ENCODE measurements around the gene RGS3.
"Not testable (repeated sequence)": the region's sequence is repeated elsewhere in the genome, so short reads cannot be mapped to it uniquely, and the experiment has no call there.

RGS3 gene

DNA sequence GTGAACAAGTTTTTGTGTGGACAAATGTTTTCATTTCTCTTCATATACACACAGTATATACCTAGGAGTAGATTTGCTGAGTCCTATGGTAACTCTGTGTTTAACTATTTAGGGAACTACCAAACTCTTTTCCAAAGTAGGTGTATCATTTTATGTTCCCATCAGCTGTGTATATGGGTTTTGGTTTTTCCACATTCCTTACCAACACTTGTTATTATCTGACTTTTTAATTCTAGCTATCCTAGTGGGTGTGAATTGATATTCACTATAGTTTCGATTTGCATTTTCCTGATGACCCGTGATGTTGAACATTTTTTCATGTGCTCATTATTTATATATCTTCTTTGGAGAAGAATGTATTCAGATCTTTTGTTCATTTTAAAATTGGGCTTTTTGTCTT lies 3.7 kb downstream of the RGS3 start:
- no peak for DNase-seq

DNA sequence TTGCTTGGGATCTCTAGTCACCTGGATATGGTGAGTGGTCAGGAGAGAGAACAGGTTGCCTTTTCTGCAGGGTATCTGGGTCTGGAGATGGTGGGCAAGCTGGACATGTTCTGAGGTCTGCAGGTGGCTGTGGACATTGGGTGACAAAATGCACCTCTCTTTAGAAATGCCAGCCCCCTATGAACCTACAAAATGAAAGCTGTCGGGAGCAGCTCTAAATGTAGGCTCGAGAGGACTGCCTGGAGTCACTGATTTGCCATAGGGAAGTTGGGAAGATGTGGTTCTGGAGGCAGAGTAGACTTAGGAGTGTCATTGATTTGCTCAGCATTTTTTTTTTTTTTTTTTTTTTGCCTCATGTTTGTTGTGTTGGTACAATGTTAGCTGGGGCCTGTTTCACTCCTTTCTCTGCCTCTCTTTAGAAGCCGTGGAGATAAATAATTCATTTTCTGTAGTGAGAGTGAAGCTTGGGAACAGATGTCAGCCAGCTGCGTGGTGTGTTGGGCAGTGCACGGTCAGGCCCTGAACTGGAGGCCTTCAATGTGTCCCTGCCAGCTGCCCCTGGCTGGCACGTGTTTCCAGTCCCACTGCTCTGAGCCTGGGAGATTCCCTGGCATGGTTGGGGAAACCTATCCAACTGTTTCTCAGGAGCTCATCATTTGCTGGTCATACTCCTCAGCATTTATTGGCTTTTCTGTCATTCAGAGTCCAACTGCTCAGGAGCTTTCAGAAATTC lies 5.4 kb downstream of the RGS3 start:
- DNase-seq: no peak

DNA sequence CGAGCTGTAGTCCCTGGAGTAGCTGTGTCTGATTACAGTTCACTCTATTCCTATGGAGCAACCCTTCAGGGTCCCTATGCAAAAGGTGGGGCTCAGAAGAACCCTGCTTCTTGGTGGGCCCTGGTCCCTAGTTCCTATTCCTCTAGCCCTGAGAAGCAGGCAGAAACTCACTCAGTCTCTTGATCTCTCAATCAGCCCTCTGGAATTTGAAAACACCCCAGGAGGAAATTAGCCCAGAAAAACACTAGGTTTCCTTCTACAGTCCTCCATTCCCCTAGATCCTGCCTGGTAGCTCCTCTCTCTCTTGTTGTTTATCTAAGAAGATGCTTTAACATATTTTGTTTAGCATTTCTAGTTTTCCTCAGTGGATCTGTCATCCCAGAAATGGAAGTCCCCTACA lies 7.6 kb downstream of the RGS3 start:
- no peak for DNase-seq

DNA sequence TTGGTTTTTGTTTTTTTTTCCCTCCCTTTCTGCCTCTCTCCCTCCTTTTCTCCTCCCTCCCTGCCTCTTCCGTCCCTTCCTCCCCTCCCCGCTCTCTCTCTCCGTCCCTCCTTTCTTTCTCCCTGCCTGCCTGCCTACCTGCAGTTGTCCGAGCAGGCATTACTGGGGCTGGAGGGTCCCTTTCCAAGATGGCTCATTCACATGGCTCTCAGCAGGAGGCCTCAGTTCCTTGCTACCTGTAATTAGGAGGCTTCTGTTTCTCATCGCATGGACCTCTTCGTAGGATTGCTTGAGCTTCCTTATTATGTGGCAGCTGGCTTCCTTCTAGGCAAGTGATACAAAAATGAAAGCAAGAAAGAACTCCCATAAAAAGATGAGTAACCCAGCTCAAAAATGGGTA lies 8.0 kb downstream of the RGS3 start:
- no peak for DNase-seq

DNA sequence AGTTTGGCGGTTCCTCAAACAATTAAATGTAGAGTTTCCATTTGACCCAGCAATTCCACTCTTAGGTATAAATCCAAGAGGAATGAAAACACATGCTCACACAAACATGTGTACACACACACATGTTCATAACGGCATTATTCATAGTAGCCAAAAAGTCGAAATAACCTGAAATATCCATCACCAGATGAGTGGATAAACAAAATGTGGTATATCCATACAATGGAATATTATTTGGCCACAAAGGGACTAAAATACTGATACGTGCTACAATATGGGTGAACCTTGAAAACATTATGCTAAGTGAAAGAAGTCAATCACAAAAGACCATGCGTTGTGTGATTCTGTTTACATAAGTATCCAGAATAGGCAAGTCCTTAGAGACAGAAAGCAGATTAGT lies 8.7 kb downstream of the RGS3 start:
- no peak for DNase-seq

DNA sequence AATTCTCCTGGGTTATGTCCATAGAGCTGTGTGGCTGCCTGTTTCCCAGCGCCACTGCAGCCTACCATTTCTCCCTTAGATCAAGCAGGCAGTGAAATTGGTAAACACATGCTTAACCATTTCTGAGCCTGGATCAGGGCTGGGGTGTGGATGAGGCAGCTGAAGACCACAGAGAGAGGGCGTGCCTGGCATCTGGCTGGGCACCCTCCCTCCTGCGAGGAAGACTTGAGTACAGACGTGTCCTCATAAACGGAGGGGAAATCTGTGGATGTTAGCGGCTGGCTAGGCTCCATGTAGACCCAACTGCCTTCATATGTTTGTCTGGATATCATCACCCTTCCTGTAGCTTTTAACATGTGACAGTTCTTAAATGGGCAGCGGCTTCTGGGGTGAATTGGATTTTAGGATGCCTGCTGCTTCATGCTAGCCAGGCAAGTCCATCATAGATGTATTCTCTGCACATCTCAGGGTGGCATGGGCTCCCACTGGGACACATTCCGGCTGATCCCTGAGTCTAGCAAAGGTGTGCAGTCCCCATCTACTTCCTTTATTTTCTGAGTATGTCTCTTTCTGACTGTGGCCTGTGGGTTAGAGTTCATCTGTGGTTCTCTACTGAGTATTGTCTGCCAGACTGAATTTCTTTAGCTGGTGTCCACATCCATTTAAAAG lies 11.0 kb downstream of the RGS3 start:
- DNase-seq: no peak

DNA sequence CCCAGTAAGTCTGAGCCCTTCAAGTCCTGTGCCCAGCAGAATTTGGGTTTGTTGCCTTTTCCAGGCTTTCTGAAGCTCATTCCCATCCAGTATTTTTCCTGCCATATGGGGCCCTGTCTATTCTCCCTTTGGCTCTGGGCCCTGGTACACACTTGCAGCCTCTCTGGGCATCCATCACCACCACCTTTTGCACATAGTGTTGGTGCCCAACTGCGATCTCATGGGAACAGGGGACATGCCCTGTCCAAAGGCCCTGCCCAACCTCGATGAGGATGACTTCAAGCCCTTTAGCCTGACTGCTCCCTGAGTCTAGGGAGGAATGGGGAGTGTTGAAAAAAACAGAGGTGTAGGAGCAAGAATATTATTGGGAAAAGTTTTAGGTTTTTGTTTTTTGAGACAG lies 11.5 kb downstream of the RGS3 start:
- no peak for DNase-seq

DNA sequence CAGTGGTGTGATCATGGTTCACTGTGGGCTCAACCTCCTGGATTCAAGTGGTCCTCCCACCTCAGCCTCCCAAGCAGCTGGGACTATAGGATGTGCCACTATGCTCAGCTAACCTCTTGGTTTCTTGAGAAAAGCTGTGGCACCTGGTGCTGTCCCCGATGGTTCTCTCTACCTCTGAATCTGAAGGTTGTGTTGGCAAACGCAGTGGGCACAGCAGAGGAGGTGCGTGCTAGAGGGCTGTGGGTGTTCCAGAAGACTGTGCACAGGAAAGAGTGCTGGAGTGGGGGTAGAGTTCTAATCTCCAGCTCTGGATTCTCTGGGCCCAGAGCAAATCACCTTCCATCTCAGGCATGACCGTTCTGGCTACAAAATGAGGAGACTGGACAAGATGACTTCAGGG lies 12.5 kb downstream of the RGS3 start:
- DNase-seq: no peak

DNA sequence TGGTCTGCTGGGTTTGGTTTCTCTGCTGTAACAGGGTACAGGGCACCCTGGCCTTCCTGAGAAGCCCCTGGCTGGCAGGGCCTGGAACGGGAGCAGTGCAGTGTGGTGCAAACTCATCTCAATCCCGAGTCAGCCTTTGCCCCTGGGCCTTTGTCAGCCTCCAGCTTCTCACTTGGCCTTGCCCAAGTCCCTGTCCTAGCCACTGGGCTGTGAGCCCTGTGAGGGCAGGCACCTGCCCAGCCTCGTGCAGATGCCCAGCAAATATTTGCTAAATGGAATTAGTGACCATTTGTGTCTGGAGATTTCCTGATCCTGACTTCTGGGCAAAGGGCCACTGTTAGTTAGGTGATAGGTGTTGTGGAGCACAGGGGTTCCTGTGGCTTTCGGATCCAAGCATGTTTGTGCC lies 13.0 kb downstream of the RGS3 start:
- DNase-seq: no peak

DNA sequence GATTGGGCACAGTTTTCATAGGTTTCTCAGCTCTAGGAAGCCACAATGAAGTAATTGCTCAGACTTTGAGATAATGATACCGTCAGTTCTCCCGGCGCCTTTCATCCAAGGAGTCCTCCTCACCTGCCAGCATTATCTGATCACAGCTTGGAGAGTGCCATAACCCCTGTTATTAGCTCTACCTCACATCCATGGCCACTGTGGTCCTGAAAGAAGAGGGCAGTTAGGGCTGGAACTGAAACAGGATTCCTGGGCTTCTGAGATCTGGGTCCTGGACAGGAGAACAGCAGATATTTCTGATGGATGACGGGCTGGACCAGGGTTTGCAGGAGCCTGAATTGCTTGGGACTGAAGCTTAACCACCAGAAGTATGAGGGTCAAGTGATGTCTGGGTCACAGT lies 13.5 kb downstream of the RGS3 start:
- no peak for DNase-seq

DNA sequence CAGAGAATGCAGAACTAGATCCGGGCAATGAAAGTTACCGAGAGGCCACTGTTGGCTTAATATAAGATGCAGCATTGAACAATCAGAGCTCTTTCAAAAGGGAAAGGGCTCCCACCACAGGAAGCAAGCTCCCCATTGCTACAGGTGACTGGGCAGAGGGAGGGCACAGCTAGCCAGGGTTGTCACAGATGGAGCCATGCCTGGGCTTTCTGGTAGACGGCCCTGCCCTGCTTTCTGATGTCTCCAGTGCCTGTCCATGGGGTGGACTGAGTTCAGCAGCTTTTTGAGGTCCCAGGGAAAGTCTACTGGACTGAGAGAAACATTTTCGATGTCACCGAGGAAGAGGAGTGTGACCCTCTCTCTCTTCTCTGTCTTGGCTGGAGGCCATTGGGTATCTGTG lies 14.1 kb downstream of the RGS3 start:
- no peak for DNase-seq

DNA sequence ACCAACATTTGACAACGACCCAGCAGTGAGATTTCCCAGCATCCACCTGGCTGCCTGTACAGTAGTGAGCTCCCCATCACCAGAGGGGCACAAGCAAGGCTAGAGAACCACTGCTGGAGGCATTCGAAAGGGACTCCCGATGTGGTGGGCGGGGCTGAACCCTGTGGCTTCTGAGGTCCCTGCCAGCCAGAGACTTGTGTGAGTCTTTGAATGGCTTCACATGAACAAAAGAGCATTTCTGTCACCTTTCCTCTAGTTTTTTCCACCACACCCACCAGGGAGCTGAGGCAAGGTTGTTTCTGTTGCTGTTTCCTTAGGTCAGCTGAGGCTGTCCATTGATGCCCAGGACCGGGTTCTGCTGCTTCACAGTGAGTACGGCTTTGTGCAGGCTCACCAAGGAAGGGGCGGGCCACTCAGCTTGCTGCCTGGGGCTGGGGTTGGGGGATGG lies 15.7 kb downstream of the RGS3 start:
- no peak for DNase-seq

DNA sequence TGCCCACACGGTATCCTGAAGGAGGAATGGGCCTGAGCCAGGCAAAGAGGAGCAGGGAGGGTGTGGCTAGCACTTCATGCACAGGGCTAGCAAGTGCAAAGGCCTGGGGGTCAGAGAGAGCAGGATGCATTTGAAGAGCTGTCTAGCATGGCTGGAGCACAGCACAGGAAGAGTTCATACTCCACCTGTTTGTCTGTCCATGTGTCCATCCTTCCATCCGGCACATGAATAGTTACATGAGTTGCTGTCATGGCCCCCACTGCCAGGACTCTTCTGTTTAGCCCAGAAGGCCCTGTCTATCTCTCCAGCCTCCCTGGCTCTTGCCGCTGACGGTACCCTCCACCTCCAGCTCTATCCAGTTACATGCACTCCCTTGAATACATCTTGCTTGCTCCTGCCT lies 17.1 kb downstream of the RGS3 start:
- DNase-seq: no peak

DNA sequence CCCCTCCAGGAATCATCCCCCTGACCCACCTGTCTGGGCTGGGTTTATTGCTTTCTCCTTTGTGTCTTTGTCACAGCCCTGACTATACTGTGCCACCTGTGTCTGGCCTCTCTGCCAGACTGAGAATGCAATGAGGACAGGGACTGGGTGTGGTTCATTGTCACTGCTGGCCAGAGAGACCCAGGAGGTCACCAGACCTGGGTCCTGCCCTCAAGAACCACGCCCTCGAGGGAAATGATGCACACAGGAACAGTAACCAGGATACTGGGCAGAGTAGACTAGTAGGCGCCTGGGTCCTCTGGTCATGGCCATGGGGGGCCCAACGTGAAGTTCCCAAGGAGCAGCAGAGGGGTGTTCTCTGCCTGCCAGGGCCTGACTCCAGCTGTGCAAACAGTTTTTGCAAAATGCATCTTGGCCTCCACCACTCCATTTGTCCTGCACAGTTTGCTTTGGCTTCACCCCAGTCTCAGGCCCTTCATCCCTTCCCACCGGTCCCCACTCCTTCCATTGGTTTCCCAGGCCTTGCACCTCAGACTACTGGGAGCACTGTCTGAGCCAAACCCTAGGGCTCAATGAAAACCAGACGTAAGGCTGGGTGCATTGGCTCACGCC lies 17.8 kb downstream of the RGS3 start:
- no peak for DNase-seq

DNA sequence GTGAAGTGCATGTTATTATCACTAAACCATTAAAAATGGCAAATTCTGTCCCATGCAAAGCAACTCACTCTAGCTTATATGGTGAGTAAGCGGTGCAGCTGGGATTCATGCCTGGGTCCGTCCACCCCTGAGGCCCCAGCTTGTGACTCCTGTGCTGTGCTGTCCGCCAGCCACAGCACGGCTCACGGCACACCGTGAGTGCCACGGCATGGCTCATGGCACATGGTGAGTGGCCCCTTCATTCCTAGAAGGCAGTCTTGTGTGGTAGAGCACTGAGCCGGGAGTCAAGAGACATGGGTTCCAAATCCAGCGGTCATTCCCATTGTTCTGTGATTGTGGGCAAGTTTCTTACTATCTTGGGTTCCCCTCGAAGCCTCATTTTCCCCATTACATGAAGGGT lies 18.8 kb downstream of the RGS3 start:
- DNase-seq: no peak

DNA sequence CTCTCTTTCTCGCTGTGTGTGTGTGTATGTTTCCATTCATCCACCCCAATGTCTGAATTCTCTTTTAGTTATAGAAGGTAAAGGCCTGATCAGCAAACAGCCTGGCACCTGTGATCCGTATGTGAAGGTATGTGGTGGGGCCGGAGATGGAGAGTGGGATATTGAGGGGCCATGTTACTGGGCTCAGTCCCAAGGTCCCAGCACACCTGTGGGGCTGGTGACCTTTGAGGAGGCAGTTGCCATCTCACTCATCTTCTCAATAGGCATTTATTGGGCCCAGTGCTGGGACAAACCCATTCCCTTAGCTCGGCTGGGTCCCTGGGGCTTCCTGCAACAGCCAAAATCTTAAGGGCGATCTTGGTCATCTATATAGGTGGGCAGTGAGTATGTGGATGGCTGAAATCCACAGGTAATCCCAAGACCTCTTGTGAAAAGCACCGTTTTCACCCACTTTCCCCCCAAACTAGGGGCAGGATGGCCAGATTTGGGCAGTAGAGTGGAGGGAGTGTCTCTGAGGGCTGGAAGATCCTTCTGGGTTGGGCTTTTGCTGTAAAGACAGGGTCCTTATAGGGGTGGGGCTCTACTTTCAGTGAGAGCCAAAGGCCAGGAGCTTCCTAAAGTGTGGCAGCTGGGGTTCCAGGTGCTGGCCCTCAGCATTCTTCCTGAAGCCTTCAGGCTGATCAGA lies 19.6 kb downstream of the RGS3 start:
- DNase-seq: no peak

DNA sequence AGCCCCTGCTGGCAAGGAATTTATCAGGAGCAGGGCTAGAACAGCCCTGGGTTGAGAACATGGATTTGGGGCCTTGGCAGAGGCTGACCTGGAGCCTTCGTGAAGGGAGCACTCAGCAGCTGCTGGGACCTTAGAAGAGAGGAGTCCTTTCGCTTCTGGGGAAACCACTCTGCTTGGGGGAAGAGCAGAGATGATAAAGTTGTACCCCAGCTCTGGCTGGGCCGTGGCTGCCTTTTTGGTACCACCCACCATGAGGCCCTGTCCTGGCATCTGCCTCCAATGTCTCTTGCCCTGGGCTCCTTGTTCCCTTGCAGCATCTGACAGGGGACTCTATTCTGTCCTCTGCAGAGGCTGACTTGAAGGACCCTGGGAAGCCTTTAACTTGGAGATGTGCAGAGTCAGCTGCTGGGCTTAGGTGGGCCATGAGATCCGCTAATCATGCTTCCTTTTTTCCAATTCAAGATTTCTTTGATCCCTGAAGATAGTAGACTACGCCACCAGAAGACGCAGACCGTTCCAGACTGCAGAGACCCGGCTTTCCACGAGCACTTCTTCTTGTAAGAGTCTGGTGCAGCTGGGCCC lies 20.2 kb downstream of the RGS3 start:
- DNase-seq: no peak

DNA sequence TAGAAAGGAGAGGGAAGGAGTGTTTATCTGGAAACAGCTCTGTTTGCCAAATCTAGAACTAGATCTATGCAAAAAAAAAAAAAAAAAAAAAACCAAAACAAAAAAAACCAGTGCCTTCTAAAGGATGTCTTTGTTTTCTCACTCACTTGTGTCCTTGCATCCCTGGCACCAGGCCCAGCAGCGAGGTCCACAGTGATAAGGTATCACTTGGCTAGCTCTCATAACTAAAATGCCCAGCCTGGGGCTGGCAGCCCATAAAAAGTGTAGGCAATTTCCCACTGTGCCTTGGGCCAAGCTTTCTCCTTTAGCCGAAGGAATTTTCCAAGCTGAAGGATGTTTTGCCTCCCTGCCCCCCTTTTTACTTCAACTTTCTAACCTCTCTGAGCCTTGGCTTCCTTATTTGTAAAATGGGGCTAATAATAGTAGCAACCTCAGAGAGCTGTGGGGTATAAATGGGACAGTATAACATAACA lies 20.8 kb downstream of the RGS3 start:
- no peak for DNase-seq

DNA sequence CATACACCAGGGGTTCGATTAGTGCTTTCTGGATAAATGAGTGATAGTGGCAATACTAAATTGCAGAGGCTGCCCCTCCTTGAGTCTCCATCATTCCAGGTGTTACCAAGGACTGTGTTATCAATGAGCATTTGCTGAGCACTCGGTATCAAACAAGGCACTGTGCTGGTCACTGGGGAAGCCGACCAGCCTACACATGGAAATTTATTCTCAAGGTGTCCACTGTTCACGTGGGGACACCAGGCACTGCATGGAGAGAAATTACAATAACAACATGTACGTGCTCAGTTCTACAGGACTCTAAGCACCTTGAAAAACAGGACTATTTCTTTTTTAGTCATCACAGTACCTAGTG lies 22.2 kb downstream of the RGS3 start:
- DNase-seq: no peak

DNA sequence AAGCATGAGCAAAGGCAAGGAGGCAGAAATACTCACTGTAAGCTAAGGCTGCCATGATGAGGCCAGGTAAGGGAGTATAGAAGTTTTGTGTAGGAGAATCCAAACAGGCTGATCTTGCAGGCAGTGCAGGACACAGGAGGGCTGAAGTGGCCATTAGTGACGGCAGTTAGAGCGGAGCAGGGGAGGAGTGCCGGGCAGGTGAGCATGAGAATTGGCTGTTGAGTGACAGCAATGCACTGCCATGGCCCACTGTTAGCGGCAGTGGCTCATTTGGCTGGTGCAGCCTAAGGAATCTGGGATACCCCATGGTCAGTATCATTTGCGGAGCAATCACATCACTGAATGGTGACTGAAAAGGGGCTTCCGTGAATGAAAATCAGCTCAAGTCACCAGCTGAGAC lies 22.8 kb downstream of the RGS3 start:
- no peak for DNase-seq

DNA sequence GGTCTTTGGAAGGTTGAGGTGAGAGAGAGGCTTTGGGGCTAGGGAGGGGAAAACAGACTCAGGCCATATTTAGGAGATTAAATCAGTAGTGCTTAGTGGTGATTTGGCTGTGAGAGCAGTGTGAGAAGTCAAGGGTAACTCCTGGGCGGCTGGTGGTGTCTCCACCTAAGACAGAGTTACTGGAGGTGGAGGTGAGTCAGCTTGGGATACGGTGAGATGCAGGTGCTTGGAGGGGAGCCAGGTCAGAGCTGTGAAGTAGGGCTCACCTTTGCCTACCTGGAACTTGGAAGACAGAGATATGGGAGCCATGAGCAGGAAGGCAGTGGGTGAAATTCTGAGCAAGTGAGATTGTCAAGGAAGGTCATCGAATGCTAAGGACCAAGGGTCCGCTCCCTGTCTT lies 24.5 kb downstream of the RGS3 start:
- no peak for DNase-seq

DNA sequence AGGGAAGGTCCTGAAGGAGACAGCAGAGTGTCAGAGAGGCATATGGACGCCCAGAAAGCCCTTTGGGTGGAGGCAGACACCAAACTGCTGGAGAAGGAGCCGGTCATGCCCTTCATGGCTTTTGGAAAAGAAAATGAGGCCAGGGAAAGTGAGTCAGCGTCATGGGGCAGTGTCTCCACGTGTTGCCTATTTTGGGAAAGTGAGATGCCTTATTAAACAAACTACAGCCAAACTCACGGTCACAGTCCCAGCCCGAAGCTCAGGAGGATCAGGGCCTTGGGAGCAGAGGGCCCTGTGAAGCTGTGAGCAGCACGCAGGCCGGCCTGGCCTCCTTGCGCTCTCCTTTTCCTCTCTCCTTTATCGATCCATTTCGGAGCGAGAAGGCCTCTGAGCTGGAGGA lies 25.0 kb downstream of the RGS3 start:
- no peak for DNase-seq

DNA sequence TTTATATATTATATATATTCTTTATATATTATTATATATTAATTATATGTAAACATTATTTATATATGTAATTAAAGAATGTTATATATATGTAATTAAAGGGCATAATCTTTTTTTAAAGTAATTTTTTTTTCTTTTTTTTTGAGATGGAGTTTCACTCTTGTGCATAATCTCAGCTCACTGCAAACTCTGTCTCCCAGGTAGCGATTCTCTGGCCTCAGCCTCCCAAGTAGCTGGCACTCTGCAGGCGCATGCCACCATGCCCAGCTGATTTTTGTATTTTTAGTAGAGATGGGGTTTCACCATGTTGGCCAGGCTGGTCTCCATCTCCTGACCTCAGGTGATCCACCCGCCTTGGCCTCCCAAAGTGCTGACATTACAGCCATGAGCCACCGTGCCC lies 27.6 kb downstream of the RGS3 start:
- DNase-seq: not testable (repeated sequence)
